Astrocyte of the cerebellum (primary cell): ENCODE measurements around the gene ARL13A.

ENCODE experiments used
- DNase-seq: peaks from one replicate; pipeline ENCODE4 v3.0.0-alpha.2; 2011; ENCODE audit warnings: low read depth
- H3K4me3 ChIP-seq: 2 replicates; pipeline ENCODE4 v1.5.1; 2011; ENCODE audit warnings: mild to moderate bottlenecking, low read depth, low read length, moderate library complexity
- CTCF ChIP-seq: IDR thresholded peaks from 2 replicates; pipeline ENCODE4 v1.5.1; 2012; ENCODE audit warnings: low read length, low read depth, moderate library complexity, mild to moderate bottlenecking; ENCODE audit errors: missing control alignments
- in situ Hi-C: cut with HindIII; loops from 2 replicates; pipeline ENCODE4 v1.10.0; 2017; ENCODE audit warnings: low sequenced_read_pairs

The ARL13A gene

GRCh38 chrX:100969408-100969807 lies at the start of gene ARL13A:
TSS of gene ARL13A (plus strand) at chrX:100969708. CDS start at chrX:100973690, 3,982 bp downstream.
- in situ Hi-C loops = no loop called here
- TF ChIP-seq CTCF = no peak
- DNase-seq = no peak
- no peak within 1 kb of the TSS for H3K4me3 ChIP-seq

GRCh38 chrX:100924375-100924774 lies 45.1 kb upstream of the ARL13A start:
- H3K4me3 ChIP-seq = no peak overlapping the region
- no peak for DNase-seq
- in situ Hi-C loops = no loop called here
- no peak for TF ChIP-seq CTCF

GRCh38 chrX:100926453-100926852 lies 43.1 kb upstream of the ARL13A start:
- in situ Hi-C loops = no loop called here
- TF ChIP-seq CTCF = no peak
- DNase-seq = no peak
- no peak overlapping the region for H3K4me3 ChIP-seq

GRCh38 chrX:100928660-100929613 lies 40.6 kb upstream of the ARL13A start, which contains the start of gene XKRX:
TSS of gene XKRX (minus strand) at chrX:100928917. CDS start at chrX:100928304, 613 bp downstream.
- in situ Hi-C loops = no loop called here
- no peak for TF ChIP-seq CTCF
- peak within 1 kb of the TSS; percentile 29 for H3K4me3 ChIP-seq
- DNase-seq = no peak

- no peak for DNase-seq
- in situ Hi-C loops = no loop called here
- no peak for TF ChIP-seq CTCF
- no peak overlapping the region for H3K4me3 ChIP-seq
These were observed 38.1 kb upstream of the ARL13A start for GRCh38 chrX:100931218-100931924.

GRCh38 chrX:100931925-100932285 lies 37.6 kb upstream of the ARL13A start:
- TF ChIP-seq CTCF = no peak
- no peak for DNase-seq
- in situ Hi-C loops = no loop called here
- no peak overlapping the region for H3K4me3 ChIP-seq
